Transverse colon (tissue), 4 donors: ENCODE data around the gene SEC24C. TPM values are rescaled to one million over a fixed set of nuclear protein-coding genes. Genes with fewer than 3 reads are reported as not detected.

Experiments
- DNase-seq: peaks from one replicate; pipeline ENCODE4 v3.0.0-alpha.2; 2019
- H3K27ac ChIP-seq, 4 donors: fragments of 200-600 bp; sonication (generic); 2 replicates each; pipeline ENCODE4 v1.5.1; 2016 to 2018; ENCODE audit warnings: inconsistent platforms in 4 of 4
- H3K27me3 ChIP-seq: fragments of 200-600 bp; sonication (generic); 2 replicates; pipeline ENCODE4 v1.5.1; 2017; ENCODE audit warnings: inconsistent platforms
- H3K36me3 ChIP-seq, 4 donors: fragments of 200-600 bp; sonication (generic); 2 replicates each; pipeline ENCODE4 v1.5.1; 2017 to 2019; ENCODE audit warnings: inconsistent platforms in 4 of 4
- H3K4me1 ChIP-seq, 4 donors: fragments of 200-600 bp; sonication (generic); 2 replicates each; pipeline ENCODE4 v1.5.1; 2017 to 2020; ENCODE audit warnings: inconsistent platforms in 4 of 4
- H3K4me3 ChIP-seq, 4 donors: fragments of 200-600 bp; sonication (generic); 1 replicate in 1 of 4; 2 replicates in 3 of 4; pipeline versions ENCODE4 v1.5.1 to v1.6.1; 2017 to 2019; ENCODE audit warnings: inconsistent platforms in 4 of 4
- H3K9me3 ChIP-seq, 2 donors: fragments of 200-600 bp; sonication (generic); 2 replicates each; pipeline ENCODE4 v1.5.1; 2017 to 2019; ENCODE audit warnings: inconsistent platforms in 2 of 2
- CTCF ChIP-seq, 5 experiments: fragments of 200-600 bp in 3 of 5; fragments of 450-650 bp in 2 of 5; sonication (generic) in 3 of 5; IDR thresholded peaks; 1 replicate in 2 of 5; 2 replicates in 3 of 5; pipeline ENCODE4 v1.5.1; 2016 to 2017; ENCODE audit warnings: antibody characterized with exemption in 5 of 5, inconsistent platforms in 3 of 5, mild to moderate bottlenecking in 2 of 5, moderate library complexity in 1 of 5
- EP300 ChIP-seq: sonication (generic); formaldehyde crosslinking; IDR thresholded peaks from one replicate; pipeline ENCODE4 v1.6.1; 2017; ENCODE audit warnings: antibody characterized with exemption, low read depth
- POLR2A ChIP-seq: fragments of 450-650 bp; IDR thresholded peaks from one replicate; pipeline ENCODE4 v1.6.1; 2016; ENCODE audit warnings: antibody characterized with exemption, mild to moderate bottlenecking, moderate library complexity
- POLR2AphosphoS5 ChIP-seq, 3 donors: sonication (generic); formaldehyde crosslinking; IDR thresholded peaks; one replicate each; pipeline ENCODE4 v1.6.1; 2016; ENCODE audit warnings: antibody characterized with exemption in 3 of 3
- WGBS, 2 donors: methylation state at CpG; one replicate each; pipeline ENCODE4 v1.1.5; 2018; ENCODE audit warnings: low coverage in 1 of 2; 5-methylcytosine and 5-hydroxymethylcytosine counted together
- in situ Hi-C, 4 donors: fragments of 200-750 bp; cut with MboI; loops; one replicate each; pipeline versions ENCODE4 v1.15.0 to v1.15.1; 2017; ENCODE audit warnings: low sequenced_read_pairs in 3 of 4, low pct_ligation_motif_present in 1 of 4, low pct_unique_long_range_greater_than_20kb in 1 of 4
- intact Hi-C: fragments of 100-400 bp; cut with DNase I; formaldehyde crosslinking; loops from one replicate; pipeline ENCODE4 v1.15.1; 2023; ENCODE audit warnings: low total_unique reads
- total RNA-seq, 4 donors: library from RNA; depleted of rRNA; stranded (reverse); fragments of >200 nt; gene quantifications; one replicate each; pipeline ENCODE4 v1.1.0, GENCODE V29; 2016

Gene SEC24C
- total RNA-seq, 4 donors from 2014 or later, result 46.7 to 104 (median 80.2) TPM

- TF ChIP-seq POLR2AphosphoS5 (IDR thresholded peaks at IDR 0.05) (no peak), POLR2A (no peak), CTCF (IDR thresholded peaks at IDR 0.05) (no peak), EP300 (no peak)
- DNase-seq, result no peak
- H3K36me3 ChIP-seq, result peaks cover 0 to 15% (median 3%) of the 10 kb centered on the region in 4 donors
- no peaks in the 10 kb centered on the region for H3K9me3 ChIP-seq
- no peak overlapping the region for H3K4me3 ChIP-seq
- peak overlapping the region in 3 of 4 donors; percentile 62 to 97 (median 91) for H3K27ac ChIP-seq
- H3K27me3 ChIP-seq, result no peaks in the 10 kb centered on the region
- 92 to 93% methylated on average over 3 to 4 of the region's 4 CpGs for WGBS, 2 donors
- in situ Hi-C loops, result no loop called here
- intact Hi-C loops, result no loop called here
- H3K4me1 ChIP-seq, result peaks cover 0 to 19% (median 8%) of the 10 kb centered on the region in 4 donors
Measured at GRCh38 chr10:73812657-73813056, 68.5 kb downstream of the SEC24C start.

DNA sequence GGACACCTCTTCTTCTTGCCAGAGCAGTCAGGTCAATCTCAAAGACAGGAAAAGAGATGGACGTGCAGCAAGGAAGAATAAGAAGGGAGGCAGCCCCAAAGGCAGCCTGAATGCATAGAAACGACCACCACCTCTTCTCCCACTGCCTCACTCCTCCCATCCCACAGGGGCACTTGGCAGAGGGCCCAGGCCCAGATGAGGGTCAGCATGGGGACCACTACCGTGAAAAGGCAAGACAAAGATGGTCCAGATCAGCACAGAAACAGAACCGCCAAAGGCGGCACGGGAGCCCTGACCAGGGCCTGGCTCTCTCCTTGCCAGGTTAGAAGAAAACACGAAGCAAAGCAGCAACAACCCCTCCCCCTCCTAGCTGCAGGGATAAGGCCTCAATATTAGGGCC lies 69.2 kb downstream of the SEC24C start:
- Histone ChIP-seq H3K4me3 (no peak overlapping the region), H3K27me3 (no peaks in the 10 kb centered on the region), H3K36me3 (peaks cover 0 to 12% (median 3%) of the 10 kb centered on the region in 4 donors), H3K27ac (no peak overlapping the region), H3K4me1 (peaks cover 0 to 19% (median 8%) of the 10 kb centered on the region in 4 donors), H3K9me3 (no peaks in the 10 kb centered on the region)
- WGBS, 2 donors, result 60 to 84% methylated on average over 1 to 7 of the region's 7 CpGs
- in situ Hi-C loops, result no loop called here
- no peak for DNase-seq
- intact Hi-C loops, result no loop called here
- no peak for TF ChIP-seq CTCF (IDR thresholded peaks at IDR 0.05)
- TF ChIP-seq POLR2AphosphoS5 (IDR thresholded peaks at IDR 0.05), result no peak
- no peak for TF ChIP-seq POLR2A

DNA sequence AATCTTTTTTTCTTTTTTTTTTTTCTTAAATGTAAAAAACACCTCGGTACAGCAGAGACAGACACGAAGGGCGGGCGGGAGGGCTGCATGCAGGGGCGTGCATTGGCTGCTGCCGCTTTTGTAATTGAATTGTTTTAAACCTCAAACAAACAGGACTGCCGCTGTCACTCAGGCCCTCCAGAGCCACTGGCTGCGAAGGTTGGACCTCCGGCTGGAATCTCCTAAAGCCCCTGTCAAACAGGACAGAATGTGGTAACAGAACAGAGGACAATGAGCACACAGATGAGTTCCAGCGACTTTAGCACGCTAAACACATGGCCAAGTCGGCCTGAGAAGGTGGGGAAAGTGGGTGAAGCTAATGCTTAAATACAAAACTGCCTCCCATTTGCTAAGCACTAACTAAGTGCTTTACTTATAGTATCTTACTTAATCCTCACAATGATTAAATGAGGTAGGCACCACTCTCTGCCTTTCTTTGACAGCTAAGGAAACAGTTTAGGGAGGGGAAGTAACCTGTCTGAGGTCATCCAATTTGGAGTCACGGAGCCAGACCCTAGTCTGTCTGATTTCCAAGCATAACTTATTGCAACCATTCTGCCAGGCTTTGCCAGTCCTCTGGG lies 70.2 kb downstream of the SEC24C start:
- in situ Hi-C loops, result no loop called here
- no peaks in the 10 kb centered on the region for H3K27me3 ChIP-seq
- WGBS, 2 donors, result 87 to 91% methylated on average over 7 to 13 of the region's 13 CpGs
- no peak overlapping the region for H3K27ac ChIP-seq
- H3K4me1 ChIP-seq, result peaks cover 0 to 24% (median 13%) of the 10 kb centered on the region in 4 donors
- no peak for TF ChIP-seq POLR2AphosphoS5 (IDR thresholded peaks at IDR 0.05)
- no peak for TF ChIP-seq EP300
- no peak for TF ChIP-seq POLR2A
- no peak for TF ChIP-seq CTCF (IDR thresholded peaks at IDR 0.05)
- H3K9me3 ChIP-seq, result no peaks in the 10 kb centered on the region
- peaks cover 0 to 14% (median 3%) of the 10 kb centered on the region in 4 donors for H3K36me3 ChIP-seq
- no peak overlapping the region for H3K4me3 ChIP-seq
- intact Hi-C loops, result no loop called here
- DNase-seq, result no peak

GRCh38 chr10:73814896-73815718 lies 70.9 kb downstream of the SEC24C start:
- H3K4me1 ChIP-seq, result peaks cover 6 to 24% (median 19%) of the 10 kb centered on the region in 4 donors
- in situ Hi-C loops (no loop called here), intact Hi-C loops (no loop called here)
- 86% methylated on average over 22 of the region's 22 CpGs; no CpG with 5 or more reads in 1 of the 2 donors for WGBS, 2 donors
- H3K9me3 ChIP-seq, result no peaks in the 10 kb centered on the region
- peak overlapping the region; percentile 6 to 22 (median 16) for H3K27ac ChIP-seq
- TF ChIP-seq CTCF (IDR thresholded peaks at IDR 0.05) (peak in 2 of 5 experiments; percentile 25 to 32), POLR2AphosphoS5 (IDR thresholded peaks at IDR 0.05) (no peak)
- no peaks in the 10 kb centered on the region for H3K27me3 ChIP-seq
- DNase-seq, result no peak
- H3K4me3 ChIP-seq, result no peak overlapping the region
- H3K36me3 ChIP-seq, result peaks cover 0 to 14% (median 3%) of the 10 kb centered on the region in 4 donors
